ENCODE results near the gene KCNQ1.

The KCNQ1 gene

DNA sequence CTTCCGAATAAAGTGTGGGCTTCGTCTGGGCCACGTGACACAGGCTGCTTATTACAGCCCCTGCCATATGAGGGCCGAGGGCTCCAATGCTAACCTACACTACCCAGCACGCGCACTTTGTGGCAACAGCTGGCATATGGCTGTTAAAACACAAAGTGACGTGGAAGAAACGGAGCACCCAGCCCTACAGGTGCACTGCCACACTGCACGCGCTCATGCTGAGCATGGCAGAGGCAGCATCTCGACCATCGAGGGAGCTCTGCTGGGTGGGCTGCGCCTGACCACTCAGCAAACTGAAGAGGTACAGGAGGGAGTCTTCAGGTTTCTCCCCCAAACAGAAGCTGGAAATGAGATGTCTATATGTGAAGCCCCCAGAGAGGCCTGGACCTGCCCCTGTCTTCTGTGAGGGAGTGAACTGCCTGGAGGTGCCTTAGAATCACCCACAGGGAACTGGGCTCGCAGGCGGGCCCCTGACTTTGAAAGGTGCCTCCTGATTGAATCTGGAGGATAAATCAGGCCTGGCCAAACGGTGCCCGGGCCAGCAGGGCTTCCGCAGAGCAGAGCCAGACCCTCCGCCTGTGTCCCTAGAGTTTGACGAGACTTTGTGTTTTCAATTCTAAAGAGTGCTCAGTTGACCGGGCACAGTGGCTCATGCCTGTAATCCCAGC is 26.0 kb upstream of the KCNQ1 start:
- peaks cover 3 to 17% of the 10 kb centered on the region in 2 donors for H3K27me3 ChIP-seq (ENCODE audit: control insufficient read depth in 2 of 2, insufficient read depth in 2 of 2, low read length in 2 of 2)
- no peak overlapping the region for H3K27ac ChIP-seq (ENCODE audit: low read depth in 2 of 2, low read length in 2 of 2)
- no peak overlapping the region for H3K4me3 ChIP-seq (ENCODE audit: low read length in 2 of 2)
- no peaks in the 10 kb centered on the region for H3K9me3 ChIP-seq (ENCODE audit: control insufficient read depth in 2 of 2, low read length in 2 of 2)
- peaks cover 11 to 14% of the 10 kb centered on the region in 2 donors for H3K4me1 ChIP-seq (ENCODE audit: control insufficient read depth in 2 of 2, insufficient read depth in 2 of 2, low read length in 2 of 2)
- H3K36me3 ChIP-seq (ENCODE audit: control insufficient read depth in 2 of 2, insufficient read depth in 2 of 2, low read length in 2 of 2) = no peaks in the 10 kb centered on the region
- no peak overlapping the region for H3K9ac ChIP-seq (ENCODE audit: low read depth in 1 of 2, low read length in 2 of 2)

DNA sequence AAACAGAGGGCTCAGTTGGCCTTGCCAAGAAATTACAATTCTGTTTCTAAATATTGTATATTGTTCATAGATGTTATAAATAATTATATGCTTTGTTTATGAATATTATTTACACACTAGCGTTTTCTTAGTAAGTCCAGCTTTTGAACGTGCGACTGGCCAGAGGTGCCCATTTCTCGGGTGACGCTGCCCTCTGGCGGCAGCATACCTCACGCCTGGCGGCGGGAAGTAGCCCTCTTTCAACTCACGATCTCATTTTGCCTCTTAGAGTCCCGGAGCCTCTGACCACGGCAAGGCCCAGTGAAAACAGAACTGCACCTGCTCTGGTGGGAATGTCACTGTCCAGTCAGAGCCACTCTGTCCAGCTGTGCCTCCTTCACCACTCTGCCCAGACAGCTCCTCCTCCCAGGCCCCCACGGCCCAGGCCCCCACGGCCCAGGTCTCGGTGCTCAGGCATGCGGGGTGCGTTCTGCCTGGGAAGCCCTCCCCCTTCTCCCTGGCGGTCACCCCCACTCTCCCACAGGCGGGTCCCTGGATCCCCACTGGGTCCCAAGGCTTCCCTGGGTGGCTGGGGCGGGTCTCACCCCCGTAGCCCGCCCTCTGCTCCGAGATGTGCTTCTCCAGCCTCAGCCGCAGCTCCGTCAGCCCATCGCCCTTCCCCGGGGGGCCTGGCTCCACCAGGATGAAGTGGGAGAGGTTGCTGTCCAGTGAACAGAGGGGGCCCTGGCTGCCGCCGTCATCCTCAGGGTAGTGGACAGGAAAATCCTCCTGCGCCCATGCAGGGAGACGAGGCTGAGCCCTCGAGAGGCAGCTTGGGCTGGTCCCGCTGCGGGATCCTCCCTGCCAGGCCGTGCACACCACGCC is 24.9 kb upstream of the KCNQ1 start:
- Histone ChIP-seq H3K36me3 (ENCODE audit: control insufficient read depth in 2 of 2, insufficient read depth in 2 of 2, low read length in 2 of 2) (no peaks in the 10 kb centered on the region), H3K4me1 (ENCODE audit: control insufficient read depth in 2 of 2, insufficient read depth in 2 of 2, low read length in 2 of 2) (peaks cover 11 to 14% of the 10 kb centered on the region in 2 donors), H3K9ac (ENCODE audit: low read depth in 1 of 2, low read length in 2 of 2) (peak overlapping the region in 1 of 2 donors; percentile 43), H3K27ac (ENCODE audit: low read depth in 2 of 2, low read length in 2 of 2) (no peak overlapping the region), H3K27me3 (ENCODE audit: control insufficient read depth in 2 of 2, insufficient read depth in 2 of 2, low read length in 2 of 2) (peaks cover 7 to 23% of the 10 kb centered on the region in 2 donors), H3K9me3 (ENCODE audit: control insufficient read depth in 2 of 2, low read length in 2 of 2) (no peaks in the 10 kb centered on the region), H3K4me3 (ENCODE audit: low read length in 2 of 2) (no peak overlapping the region)

DNA sequence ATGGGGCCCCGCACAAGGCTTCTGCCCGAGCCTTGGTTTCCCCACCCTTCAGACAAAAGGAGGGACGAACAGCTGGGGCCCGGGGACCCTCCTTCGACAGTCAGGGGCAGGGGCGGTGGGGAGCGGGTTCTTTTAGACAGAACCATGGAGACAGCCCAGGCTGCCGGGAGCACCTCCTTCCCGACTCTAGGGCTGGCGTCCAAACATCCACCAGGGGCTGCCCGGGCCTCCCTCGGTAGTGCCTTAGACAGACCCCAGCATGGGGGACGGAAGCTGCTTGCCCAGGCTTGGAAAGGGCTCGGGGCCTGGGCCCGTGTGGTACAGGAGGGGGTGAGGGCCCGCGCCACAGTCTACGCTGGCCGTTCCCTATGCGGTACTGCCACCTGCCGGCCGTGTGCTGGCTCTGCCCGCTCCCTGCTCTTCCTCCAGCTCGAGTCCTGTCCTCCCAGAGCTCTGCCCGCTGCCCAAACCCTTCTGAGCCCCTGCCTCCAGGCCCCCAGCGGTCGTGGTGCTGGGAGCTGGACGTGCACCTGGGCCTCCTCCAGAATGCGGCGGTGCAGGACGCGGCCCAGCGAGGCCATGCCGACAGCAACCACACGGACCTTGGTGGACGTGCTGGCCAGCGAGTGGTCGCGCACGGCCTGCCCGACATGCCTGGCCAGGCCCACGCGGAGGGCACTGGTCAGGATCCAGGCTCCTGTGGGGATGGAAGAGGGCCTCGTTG is 24.1 kb upstream of the KCNQ1 start:
- H3K36me3 ChIP-seq (ENCODE audit: control insufficient read depth in 2 of 2, insufficient read depth in 2 of 2, low read length in 2 of 2) = no peaks in the 10 kb centered on the region
- H3K4me1 ChIP-seq (ENCODE audit: control insufficient read depth in 2 of 2, insufficient read depth in 2 of 2, low read length in 2 of 2) = peaks cover 11 to 14% of the 10 kb centered on the region in 2 donors
- no peak overlapping the region for H3K27ac ChIP-seq (ENCODE audit: low read depth in 2 of 2, low read length in 2 of 2)
- H3K4me3 ChIP-seq (ENCODE audit: low read length in 2 of 2) = peak overlapping the region in 1 of 2 donors; percentile 52
- H3K9ac ChIP-seq (ENCODE audit: low read depth in 1 of 2, low read length in 2 of 2) = peak overlapping the region in 1 of 2 donors; percentile 18
- H3K27me3 ChIP-seq (ENCODE audit: control insufficient read depth in 2 of 2, insufficient read depth in 2 of 2, low read length in 2 of 2) = peaks cover 7 to 31% of the 10 kb centered on the region in 2 donors
- no peaks in the 10 kb centered on the region for H3K9me3 ChIP-seq (ENCODE audit: control insufficient read depth in 2 of 2, low read length in 2 of 2)

DNA sequence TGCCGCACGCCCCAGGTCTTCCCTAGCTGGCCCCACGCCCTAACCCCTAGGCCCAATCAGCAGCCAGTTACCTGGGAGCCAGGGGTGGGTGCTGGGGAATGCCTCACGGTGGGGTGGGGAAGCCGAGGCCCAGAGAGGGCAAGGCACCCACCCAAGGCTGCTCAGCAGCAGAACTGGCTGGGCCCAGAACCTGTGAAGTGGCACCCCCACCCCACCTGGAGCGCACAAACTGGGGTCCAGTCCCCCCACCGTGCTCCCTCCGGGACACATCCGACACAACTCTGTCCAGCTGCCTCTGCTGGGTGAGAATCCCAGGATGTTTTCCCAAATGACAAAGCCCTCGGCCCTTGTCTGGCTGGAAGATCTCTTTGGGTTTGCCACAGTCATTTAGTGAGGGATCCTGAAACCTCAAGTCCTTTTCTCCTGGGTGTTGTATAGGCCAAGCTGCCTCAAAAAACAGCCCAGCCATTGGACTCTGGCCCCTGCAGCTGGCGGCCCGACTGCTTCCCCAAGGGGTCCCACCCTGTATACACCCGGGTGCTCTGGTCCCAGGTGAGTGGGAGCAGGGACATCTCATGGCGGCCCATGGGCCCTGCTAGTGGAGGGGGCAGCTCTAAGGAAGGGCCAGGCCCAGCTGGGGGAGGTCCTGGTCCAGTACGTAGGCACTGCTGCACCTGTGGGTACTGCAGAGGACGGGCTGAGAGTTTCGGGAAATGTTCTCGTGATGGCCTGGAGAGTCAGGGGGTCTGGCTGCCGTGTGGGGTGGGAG is 23.4 kb upstream of the KCNQ1 start:
- H3K27ac ChIP-seq (ENCODE audit: low read depth in 2 of 2, low read length in 2 of 2) = no peak overlapping the region
- H3K9me3 ChIP-seq (ENCODE audit: control insufficient read depth in 2 of 2, low read length in 2 of 2) = no peaks in the 10 kb centered on the region
- H3K36me3 ChIP-seq (ENCODE audit: control insufficient read depth in 2 of 2, insufficient read depth in 2 of 2, low read length in 2 of 2) = no peaks in the 10 kb centered on the region
- peaks cover 7 to 32% of the 10 kb centered on the region in 2 donors for H3K27me3 ChIP-seq (ENCODE audit: control insufficient read depth in 2 of 2, insufficient read depth in 2 of 2, low read length in 2 of 2)
- peaks cover 11 to 14% of the 10 kb centered on the region in 2 donors for H3K4me1 ChIP-seq (ENCODE audit: control insufficient read depth in 2 of 2, insufficient read depth in 2 of 2, low read length in 2 of 2)
- no peak overlapping the region for H3K4me3 ChIP-seq (ENCODE audit: low read length in 2 of 2)
- no peak overlapping the region for H3K9ac ChIP-seq (ENCODE audit: low read depth in 1 of 2, low read length in 2 of 2)

DNA sequence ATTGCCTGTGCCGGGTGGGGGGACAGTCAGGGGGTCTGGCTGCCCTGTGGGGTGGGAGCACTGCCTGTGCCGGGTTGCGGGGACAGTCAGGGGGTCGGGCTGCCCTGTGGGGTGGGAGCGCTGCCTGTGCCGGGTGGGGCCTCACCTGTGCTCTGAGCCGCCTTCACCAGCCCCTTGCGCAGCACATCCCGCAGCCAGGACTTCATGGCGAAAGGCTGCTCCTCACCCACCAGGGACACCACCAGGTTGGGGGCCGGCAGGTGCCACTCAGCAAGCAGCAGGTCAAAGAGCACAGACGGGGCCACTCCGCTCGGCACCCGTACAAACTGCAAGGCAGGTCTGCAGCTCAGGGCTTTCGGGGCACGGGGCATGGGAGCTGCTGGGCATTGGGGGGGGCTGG is 22.8 kb upstream of the KCNQ1 start:
- H3K27ac ChIP-seq (ENCODE audit: low read depth in 2 of 2, low read length in 2 of 2) = no peak overlapping the region
- H3K36me3 ChIP-seq (ENCODE audit: control insufficient read depth in 2 of 2, insufficient read depth in 2 of 2, low read length in 2 of 2) = no peaks in the 10 kb centered on the region
- H3K4me3 ChIP-seq (ENCODE audit: low read length in 2 of 2) = no peak overlapping the region
- peaks cover 7 to 32% of the 10 kb centered on the region in 2 donors for H3K27me3 ChIP-seq (ENCODE audit: control insufficient read depth in 2 of 2, insufficient read depth in 2 of 2, low read length in 2 of 2)
- H3K4me1 ChIP-seq (ENCODE audit: control insufficient read depth in 2 of 2, insufficient read depth in 2 of 2, low read length in 2 of 2) = peaks cover 13 to 14% of the 10 kb centered on the region in 2 donors
- H3K9ac ChIP-seq (ENCODE audit: low read depth in 1 of 2, low read length in 2 of 2) = no peak overlapping the region
- H3K9me3 ChIP-seq (ENCODE audit: control insufficient read depth in 2 of 2, low read length in 2 of 2) = no peaks in the 10 kb centered on the region

DNA sequence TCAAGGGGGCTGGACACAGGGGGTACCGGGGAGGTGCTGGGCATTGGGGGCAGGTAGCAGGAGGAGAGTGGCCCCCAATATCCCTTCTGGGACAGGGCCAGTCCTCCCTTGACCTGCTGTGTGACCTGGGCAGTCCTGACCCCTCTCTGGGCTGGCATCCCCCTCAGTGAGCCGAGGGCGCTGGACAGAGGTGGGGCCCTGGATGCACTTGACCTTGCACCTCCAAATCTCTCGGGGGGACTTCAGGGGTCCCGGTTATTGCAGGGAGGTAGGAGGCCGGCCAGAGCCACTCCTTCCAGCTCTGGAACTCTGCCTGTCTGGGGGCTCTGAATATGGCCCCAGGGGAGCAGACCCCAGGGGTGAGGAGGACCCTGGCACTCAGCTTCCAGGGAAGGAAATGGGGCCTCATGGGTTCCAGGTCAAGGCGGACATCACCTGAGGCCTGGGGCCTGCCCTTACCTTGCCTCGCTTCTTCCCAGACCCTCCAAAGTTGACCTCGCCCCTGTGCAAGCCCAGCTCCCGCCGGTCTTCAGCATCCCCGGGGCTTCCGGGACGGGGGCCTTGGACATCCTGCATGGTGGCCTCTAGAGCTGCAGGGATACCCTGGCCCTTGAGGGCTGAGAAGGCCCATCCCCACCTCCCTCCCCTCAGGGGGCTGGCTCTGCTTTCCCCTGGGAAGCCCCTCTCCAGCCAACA is 22.2 kb upstream of the KCNQ1 start:
- H3K27ac ChIP-seq (ENCODE audit: low read depth in 2 of 2, low read length in 2 of 2) = no peak overlapping the region
- peaks cover 19 to 20% of the 10 kb centered on the region in 2 donors for H3K4me1 ChIP-seq (ENCODE audit: control insufficient read depth in 2 of 2, insufficient read depth in 2 of 2, low read length in 2 of 2)
- no peak overlapping the region for H3K9ac ChIP-seq (ENCODE audit: low read depth in 1 of 2, low read length in 2 of 2)
- peaks cover 7 to 32% of the 10 kb centered on the region in 2 donors for H3K27me3 ChIP-seq (ENCODE audit: control insufficient read depth in 2 of 2, insufficient read depth in 2 of 2, low read length in 2 of 2)
- no peak overlapping the region for H3K4me3 ChIP-seq (ENCODE audit: low read length in 2 of 2)
- no peaks in the 10 kb centered on the region for H3K9me3 ChIP-seq (ENCODE audit: control insufficient read depth in 2 of 2, low read length in 2 of 2)
- H3K36me3 ChIP-seq (ENCODE audit: control insufficient read depth in 2 of 2, insufficient read depth in 2 of 2, low read length in 2 of 2) = no peaks in the 10 kb centered on the region

DNA sequence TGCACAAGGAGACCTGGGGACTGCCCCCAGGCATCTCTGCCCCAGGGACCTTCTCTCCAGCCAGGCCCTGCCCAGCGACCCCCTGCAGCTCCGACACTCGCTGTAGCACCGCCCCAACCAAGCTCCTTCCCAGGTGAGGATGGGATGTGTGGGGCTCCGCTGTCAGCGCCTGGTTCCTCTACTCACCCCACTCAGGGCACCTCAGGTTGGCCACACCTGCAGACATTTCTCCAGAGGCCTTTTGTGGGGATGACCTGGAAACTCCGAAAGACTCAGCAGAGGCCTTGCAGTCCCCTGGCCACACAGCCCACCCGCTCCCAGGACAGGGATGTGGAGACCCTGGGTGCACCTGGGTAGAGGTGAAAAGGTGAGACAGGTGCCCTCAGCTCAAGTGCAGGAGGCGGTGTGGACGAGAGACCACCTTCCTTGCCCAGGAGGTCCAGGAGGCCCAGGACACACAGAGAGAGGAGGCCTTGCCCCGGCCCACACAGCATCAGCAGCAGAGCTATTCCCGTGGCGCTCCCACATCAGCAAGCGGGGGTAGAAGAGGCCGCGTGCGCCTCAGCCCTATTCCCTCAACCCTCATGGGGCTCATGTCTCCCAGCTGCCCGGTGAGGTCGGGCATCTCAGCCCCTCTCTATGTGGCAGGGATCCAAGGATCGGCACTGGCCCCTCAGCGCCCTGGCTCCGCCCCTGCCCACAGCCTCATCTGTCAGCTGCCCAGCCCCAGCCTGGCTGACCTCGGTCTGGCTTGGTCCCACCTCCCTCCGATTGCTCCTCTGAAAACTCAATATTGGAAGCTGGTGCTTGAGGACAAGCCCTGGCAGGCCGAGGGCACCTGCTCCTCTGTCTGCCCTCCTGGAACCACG is 21.4 kb upstream of the KCNQ1 start:
- no peak overlapping the region for H3K4me3 ChIP-seq (ENCODE audit: low read length in 2 of 2)
- H3K4me1 ChIP-seq (ENCODE audit: control insufficient read depth in 2 of 2, insufficient read depth in 2 of 2, low read length in 2 of 2) = peaks cover 20 to 24% of the 10 kb centered on the region in 2 donors
- H3K27ac ChIP-seq (ENCODE audit: low read depth in 2 of 2, low read length in 2 of 2) = no peak overlapping the region
- H3K9me3 ChIP-seq (ENCODE audit: control insufficient read depth in 2 of 2, low read length in 2 of 2) = no peaks in the 10 kb centered on the region
- no peaks in the 10 kb centered on the region for H3K36me3 ChIP-seq (ENCODE audit: control insufficient read depth in 2 of 2, insufficient read depth in 2 of 2, low read length in 2 of 2)
- H3K27me3 ChIP-seq (ENCODE audit: control insufficient read depth in 2 of 2, insufficient read depth in 2 of 2, low read length in 2 of 2) = peaks cover 7 to 32% of the 10 kb centered on the region in 2 donors
- no peak overlapping the region for H3K9ac ChIP-seq (ENCODE audit: low read depth in 1 of 2, low read length in 2 of 2)

DNA sequence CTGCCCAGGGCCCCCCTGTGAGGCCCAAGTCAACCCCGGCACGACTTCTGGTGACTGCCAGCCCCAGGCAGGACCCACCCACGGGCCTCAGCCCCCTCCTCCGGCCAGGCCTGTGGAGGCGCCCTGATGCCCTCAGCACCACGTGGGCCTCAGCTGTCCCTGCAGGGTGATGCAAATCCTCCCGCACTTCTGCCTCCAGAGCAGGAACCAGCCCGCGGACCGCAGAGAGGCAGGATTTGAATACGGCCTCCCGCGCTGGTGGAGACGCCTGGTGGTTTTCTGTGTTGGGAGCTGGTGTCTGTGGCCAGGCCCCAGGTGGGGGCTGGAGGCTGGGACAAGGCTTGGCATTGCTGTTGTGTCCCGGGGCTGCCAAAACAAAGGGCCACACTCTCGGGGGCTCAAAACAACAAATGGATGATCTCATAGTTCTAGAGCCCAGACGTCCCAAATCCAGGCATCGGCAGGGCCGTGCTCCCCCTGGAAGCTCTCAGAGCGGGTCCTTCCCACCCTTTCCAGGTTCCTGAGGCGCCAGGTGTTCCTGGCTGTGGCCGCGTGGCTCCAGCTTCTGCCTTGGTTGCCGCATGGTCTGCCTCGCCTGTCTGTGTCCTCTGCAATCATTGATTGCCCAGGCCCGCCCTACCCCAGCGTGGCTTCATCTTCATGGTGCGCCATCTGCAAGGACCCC is 19.9 kb upstream of the KCNQ1 start:
- Histone ChIP-seq H3K4me3 (ENCODE audit: low read length in 2 of 2) (no peak overlapping the region), H3K4me1 (ENCODE audit: control insufficient read depth in 2 of 2, insufficient read depth in 2 of 2, low read length in 2 of 2) (peaks cover 17 to 21% of the 10 kb centered on the region in 2 donors)

More for the DNA sequence above, 19.9 kb upstream of the KCNQ1 start:
- Histone ChIP-seq H3K9me3 (ENCODE audit: control insufficient read depth in 2 of 2, low read length in 2 of 2) (no peaks in the 10 kb centered on the region), H3K36me3 (ENCODE audit: control insufficient read depth in 2 of 2, insufficient read depth in 2 of 2, low read length in 2 of 2) (no peaks in the 10 kb centered on the region), H3K9ac (ENCODE audit: low read depth in 1 of 2, low read length in 2 of 2) (no peak overlapping the region), H3K27ac (ENCODE audit: low read depth in 2 of 2, low read length in 2 of 2) (no peak overlapping the region), H3K27me3 (ENCODE audit: control insufficient read depth in 2 of 2, insufficient read depth in 2 of 2, low read length in 2 of 2) (peaks cover 7 to 32% of the 10 kb centered on the region in 2 donors)

Measured in mucosa of rectum (tissue), 2 donors.